NCI-H2196 treated with DMSO at 0.1 percent for 48 hours (cell line): Measurements from ENCODE around the gene STAC.

Source experiments
- DNase-seq: peaks from one replicate; lab custom pipeline; 2025; ENCODE audit not compliant: unreplicated experiment; lab: John Stamatoyannopoulos, UW

The STAC gene

DNA sequence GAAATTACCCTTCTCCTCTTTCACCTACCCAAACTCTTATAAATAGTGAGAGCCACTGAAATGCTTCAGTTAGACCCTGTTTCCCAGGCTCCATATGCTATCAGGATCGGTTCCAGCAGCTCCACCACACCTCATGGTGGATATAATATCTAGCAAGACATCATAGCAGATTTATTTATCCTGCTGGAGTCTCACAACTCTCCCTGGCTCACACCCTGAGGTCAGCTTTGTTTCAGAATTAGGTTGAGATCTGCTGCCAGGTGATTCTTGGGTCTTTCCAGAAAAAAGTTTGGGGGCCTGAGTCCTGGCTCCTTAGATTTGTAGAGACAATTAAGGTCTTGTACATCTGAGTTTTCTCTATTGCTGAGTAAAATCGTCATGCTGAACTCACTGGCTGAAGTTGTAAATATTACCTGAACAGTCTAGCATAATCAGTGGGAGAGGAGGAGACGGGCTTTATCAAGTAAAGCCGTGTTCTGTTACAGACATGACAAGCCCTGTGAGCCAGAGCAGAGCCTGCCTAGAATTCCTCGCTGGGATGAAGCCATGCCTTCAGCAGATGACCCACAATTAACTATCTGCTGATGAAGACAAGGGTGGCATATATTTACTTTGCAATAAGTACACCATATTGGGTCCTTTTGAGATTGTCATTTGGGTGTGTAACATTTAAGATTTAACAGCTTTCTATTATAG is 131.6 kb downstream of the STAC start:
- DNase-seq: no peak

DNA sequence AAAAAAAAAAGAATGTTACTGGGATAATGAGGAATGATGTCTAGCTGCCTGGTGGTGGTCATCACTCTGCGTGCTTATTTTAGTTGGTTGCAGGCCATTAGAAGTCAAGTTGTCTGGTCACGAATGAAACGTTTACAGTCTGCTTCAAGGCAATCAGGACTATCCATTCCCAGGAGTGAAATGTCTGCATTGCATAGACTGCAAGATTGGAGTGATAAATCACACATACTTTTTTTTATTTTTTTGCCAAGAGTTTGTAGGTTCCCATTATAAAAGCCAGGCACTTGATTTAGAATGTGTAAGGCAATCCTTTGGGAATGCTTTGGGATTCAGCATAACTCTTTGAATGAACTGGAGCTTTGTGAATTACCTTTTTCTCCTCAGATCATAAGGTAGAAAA is 132.3 kb downstream of the STAC start:
- DNase-seq: no peak

DNA sequence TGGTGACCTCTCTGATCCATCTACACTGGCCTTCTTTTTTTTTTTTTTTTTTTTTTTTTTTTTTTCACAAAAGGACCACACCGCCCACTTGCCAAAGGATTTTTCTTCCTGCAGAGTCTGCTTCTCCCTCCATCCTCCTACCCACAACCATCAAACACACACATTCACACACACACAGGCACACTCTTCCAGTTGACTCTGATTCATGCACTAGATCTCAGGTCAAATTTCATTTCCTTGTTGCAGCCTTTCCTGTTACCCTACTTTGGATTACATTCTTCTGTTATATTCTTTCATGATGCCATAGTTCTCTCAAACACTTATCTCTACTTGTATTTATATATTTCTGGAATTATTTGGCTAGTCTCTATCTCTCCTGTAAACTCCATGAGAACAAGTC is 133.9 kb downstream of the STAC start:
- no peak for DNase-seq

DNA sequence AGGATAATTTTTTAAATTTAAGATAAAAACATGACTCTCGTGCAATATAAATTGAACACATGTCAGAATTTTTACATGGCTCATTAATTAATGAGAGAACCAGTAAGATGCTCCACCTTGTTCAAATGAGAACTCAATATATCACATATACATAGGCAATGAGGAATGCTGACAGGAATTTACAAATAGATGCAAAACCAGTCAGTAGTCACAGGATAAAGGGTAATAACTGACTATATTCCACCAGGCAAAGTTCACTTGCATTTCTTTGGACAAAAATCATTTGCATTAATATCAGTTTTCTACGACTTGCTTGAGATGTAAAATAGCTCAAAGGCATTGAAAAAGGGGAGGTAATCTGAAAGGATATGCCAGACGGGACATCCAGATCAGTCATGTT is 139.4 kb downstream of the STAC start:
- no peak for DNase-seq

DNA sequence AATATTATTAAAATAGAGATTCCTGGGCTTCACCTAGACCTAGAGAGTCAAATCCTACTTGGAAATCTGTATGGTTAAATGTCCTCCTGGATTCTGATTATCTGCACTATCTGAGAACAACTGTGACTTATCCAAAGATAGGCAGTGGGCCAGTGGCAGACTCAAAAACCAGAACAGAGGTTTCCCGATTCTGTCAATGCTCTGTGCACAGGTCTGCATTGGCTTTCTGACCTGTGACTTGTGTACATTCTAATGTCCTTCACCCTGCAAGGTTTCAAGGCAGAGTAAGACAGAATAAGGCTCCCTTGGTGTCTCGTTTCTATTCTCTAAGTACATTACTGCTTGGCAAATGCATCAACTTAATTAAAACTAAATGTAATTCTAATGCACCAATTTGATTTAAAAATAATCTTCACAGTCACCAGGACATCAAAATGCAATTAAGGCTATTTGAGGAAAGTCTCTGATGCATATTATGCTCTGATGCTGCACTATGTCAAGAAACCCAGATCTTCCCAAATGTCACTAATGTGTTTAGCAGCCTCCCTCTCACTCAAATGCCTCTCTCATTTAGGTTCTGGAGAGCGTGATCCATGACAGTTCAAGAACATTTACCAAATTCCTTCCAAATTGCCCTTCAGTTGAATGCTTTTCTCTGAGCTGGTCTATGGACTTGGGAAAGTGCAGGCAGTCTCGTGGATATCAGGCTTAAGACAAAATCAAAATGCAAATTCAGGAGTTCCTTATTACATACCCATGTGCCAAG is 140.1 kb downstream of the STAC start:
- no peak for DNase-seq

DNA sequence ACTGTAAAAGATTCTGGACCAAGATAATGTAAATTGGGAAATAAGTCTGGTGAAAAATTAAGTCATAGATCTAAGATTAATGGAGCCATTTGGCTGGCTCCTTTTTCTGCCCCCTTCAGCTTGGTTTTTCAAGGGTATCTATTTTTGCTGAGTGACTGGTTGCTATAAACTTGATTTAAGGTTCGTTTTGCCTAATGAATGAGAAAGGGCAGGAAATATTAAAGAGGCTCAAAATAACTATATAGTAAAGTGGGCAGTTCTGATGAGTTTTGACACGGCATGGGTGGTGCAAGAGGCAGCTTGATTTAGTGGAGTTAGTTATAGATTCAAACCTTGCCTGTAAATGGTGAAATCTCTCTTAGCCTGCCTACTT is 140.7 kb downstream of the STAC start:
- no peak for DNase-seq

DNA sequence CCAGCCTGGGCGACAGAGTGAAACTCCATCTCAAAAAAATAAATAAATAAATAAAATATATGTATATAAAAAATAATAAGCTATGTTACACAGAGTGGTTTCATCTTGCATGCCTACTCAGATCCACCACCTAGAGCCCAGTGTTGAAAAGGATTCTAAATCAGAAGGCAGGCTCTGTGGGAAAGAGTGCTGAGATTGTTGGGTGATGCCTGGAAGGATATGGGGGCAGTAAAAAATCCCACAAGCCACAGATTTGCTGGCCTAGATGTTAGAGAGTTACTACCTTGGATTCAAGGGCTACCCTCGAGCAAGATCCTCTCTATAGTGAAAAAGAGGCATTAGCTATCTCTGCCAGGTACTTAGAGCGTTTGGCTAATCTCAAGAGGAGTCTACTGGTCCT is 144.3 kb downstream of the STAC start:
- no peak for DNase-seq

DNA sequence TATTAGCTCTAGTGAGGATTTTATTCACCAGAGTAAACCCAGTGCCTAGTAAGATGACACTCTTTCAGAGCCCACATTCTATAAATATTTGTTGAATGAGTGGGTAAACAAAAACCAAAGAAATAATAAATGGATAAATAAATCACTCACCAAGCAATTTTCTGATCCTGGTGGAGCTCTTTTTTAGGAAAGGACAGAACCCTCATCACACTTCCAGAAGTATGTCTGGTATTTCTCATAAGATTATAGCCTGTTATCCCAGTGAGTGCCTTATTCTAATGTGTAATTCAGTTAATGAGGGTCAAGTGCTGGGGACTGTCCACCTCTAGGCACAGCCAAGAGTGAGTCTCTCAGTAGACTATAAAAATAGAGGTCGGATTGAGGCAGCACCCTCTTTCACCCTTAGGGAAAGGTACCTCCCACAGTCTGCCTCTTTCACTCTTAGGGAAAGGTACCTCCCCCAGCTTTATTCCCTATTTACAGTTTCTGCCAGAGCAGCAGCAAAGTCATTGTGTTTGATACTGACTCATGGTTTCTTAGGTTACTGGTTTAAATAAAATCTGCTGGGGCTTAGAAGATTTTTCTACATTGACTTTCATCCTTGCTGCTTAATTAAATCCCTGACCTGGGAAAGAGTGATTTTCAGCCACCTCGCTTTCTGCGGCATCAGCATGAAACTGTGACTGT is 145.0 kb downstream of the STAC start:
- no peak for DNase-seq

DNA sequence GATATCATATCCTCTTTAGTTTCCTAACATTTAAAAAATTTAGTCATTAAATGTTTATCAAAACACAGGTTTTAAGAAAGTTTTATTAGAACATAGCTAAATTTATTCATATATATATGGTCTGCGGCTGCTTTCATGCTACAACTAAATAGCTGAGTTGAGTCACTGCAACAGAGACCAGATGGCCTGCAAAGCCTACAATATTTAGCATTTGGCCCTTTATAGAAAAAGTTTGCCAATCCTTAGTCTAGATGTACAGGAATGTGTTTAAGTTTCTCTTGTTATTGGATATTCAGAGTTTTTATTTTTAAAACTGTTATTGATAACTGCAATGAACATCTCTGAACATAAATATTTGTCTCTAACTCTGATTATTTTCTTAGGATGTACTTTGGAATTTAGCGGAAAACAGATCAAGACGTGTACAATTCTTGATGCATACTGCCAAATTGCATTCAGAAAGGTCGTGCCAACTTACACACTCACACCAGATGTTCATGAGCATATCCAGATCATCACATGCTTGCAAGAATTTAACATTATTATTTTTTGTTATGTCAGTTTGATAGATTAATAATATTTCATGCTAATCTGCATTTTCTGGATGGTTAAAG is 157.9 kb downstream of the STAC start:
- DNase-seq: no peak

DNA sequence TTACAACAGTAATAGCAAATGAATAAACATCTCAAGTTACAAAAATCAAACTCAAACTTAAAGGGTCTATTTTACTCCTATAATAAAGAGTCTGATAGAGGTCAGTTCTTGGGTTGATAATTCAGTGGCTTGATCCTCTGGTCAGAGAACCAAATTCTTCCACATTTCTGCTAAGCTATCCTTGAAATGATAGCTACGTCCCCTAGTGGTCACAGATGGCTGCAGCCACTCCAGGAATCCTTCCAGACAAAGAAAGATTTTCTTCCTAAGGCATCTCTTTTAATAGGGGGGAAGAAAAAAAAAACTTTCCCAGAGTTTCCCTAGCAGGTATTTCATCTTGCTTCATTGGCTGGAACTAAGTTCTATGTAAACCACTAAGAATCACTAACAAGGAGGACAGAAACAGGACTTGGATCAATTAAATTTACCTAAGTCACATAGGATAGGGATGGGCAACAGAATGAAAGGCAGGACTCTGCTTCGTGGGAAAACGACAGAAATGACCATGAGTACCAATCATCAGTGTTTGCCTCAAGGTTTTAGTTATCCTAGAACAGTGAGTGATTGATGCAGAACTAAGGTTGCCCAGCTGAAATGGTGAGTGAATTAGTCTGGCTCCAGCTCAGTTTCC is 160.7 kb downstream of the STAC start:
- no peak for DNase-seq

DNA sequence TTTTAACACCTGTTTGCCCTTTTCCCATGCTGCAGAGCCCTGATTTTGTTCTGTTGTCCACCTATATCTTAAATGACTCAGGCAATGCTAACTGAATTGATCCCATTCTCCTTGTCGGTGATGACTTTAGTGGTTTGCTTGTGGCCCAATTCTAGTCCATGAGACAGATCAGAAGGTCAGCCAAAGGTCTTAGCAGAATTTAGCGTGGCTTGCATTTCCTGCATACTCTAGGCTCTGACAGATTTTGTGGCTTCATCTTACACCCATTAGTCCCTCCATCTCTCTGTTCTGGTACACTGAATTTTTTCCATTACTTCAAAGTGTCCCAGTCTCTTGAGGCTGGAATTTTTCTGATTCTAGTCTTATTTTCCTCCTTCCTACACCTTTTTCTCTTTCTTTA is 161.9 kb downstream of the STAC start:
- DNase-seq: no peak

DNA sequence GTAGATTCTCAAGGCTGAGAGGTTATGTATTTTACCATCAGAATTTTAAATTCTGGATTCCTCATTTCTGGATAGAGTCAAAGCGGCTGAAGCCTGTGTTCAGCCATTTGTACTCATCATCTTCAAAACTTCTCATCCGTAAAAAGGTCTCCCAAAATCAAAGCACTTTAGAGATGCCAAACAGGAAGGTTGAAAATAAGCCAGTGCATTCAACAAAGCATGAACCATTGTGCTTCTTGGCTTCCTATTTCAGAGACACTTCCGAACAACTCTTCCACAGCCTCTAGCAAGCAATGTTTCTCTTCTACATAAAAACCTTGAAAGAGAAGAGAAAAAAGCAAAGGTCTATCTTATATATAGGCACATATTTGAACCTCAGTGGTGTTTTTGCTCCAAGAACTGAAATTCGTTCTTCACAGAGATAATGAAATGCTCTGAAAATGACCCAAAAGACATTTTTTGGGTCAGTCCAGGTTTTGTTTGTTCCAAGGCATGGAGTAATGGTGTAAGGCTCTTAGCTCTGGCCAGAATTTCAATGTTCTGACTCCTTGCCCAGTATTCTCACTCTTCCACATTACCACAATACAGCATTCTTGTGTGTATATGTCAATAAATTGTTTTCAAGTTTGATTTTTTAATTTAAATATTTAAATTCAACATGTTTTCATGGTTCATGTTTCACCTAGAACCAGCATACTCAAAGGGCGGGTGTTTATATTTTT is 163.1 kb downstream of the STAC start:
- no peak for DNase-seq

DNA sequence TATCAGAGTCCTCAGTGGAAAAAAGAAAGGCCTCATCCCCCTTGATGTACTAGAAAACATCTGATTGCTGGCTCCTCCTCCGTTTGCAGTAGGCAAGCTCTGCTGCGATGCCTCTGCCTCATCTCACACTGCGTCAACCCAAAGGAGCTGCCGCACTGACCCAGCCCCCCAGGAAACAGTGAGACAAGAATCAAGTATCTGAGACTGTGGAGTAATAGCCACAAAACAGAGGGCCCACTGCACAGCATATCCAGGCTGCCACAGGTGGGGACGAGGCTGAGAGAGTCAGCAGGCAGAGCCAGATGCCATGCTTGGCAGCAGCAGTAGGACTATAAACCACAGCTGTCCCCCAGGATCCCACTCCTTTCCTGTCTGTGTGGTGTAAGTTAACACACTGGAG is 165.9 kb downstream of the STAC start:
- no peak for DNase-seq

DNA sequence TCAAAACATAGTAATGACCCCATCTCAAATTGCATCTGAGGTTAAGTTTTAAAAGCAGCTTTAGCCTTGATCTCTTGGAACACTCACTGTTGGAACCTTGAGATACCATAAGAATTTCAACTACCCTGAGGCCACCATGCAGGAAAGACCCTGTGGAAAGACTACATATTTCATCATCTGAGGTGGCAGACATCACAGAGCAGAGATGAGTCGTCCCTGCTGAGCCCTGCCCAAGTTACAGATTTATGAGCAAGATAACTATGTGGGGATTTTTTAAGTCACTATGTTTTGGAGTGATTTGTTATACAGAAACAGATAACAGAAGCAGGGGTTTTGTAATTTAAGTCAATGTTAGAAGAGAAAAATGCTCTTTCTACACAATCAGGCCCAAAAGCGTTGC is 168.4 kb downstream of the STAC start:
- DNase-seq: no peak

DNA sequence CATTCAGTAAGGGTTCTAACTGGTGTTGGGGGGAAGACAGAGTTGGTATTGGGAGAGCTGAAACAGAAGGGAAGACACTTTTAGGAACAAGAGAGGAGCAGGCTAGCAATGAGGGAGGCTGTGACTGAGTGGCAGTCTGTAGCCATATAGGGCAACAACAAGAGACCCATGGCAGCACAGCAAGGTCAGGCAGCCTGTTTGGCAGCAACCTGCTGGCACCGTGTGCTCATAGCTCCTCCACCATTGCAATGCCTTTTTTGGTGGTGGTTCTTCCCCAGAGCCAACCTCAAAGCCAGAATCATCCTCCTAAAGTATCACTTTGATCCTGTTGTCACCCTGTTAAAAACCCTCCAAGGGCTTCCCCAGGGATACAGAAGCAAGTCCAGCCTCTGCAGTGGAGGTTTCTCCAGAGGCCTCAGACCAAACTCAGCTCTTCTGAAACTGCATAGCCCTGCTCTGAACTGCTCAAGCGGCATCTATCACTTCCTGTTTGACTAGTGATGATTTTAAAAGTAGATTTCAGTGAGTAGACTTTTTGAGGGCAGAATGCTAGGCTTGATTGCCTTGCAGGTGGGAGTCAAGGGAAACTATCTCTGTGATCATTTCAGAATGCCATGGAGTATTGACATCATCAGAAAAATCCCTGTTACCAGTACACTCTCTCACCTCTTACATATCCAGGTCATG is 176.9 kb downstream of the STAC start:
- no peak for DNase-seq

DNA sequence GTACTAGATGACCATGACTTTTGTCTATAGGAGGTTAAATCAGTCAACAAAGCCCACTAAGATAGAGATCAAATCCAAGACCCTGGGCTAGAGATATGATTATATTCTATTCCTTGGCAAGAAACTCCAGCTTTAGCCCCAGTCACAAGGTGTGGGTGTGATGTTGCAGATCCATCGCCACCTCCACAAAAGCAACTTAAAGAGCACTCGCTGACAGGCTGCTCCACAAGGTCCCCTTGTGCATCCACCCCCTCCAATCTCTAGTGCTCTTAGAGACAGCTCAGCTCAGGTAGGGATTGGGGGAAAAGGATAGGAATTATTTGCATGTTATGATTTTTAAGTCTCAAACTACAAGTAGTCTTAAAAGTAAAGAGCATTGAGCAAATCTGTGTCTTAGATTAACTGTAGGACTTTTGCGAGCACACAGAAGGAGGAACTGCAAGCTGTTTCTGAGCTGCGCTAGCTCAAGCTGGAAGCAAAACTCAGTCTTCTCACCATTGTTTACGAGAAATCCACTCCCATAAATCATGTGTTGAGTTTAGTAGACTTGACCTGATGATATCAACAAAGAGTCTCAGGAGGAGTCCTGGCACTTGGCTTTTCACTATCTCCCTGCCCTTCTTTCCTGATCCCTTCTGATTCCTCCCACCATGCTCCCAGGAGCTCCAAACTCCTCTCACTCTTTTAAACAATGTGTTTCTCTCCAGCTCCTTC is 177.6 kb downstream of the STAC start:
- no peak for DNase-seq

DNA sequence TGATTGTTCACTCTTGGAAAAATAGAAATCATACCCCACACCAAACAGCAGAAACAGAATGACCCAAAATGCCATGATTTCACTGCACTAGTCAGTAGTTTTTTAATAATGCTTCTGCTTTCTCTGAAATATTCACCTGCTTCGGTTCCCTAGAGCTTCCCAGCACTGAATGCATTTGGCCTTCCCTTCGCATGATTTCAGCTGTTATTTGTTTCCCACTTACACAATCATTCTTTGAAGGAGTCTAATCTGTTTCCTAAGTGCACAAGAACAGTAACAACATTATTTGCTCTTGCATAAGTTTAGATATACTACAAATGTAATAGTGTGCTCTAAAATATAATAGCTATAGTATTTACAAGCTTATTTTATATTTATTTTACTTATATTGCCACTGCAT is 178.7 kb downstream of the STAC start:
- DNase-seq: no peak

DNA sequence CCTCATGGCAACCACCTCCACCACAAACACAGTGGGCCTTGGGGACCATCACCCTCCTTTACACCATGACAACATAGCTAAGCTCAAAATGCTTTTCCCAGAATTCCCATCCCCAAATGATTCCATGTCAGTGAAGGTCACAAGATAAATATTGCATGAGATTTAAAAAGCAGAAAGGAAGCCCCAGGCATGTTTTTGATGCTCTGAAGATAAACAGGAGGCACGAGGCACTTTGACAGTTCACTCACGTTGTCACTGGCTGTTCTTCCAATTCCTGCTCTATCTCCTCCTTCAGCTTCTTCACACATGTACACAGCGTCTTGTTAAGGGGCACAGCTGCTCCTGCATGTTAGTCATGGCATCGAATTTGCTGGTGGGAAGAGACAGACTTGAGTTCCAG is 180.4 kb downstream of the STAC start:
- no peak for DNase-seq

DNA sequence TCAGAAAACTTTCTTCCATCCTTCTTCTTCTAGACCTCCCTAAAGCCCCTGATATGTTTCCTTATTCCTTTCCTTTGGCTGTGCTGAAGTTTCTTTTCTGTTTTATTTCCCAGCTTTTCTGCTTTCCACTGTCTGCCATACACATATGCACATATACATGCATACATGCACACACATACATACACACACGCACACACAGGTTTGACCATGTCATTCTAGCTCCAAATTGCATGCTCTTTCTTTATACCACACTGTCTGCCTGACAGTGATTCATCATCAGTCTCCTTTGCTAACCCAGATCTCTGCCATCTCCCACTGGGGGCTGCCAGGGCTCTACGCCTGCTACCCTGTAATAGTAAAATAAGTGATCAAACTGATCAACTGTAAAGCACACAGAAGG is 181.3 kb downstream of the STAC start:
- no peak for DNase-seq

DNA sequence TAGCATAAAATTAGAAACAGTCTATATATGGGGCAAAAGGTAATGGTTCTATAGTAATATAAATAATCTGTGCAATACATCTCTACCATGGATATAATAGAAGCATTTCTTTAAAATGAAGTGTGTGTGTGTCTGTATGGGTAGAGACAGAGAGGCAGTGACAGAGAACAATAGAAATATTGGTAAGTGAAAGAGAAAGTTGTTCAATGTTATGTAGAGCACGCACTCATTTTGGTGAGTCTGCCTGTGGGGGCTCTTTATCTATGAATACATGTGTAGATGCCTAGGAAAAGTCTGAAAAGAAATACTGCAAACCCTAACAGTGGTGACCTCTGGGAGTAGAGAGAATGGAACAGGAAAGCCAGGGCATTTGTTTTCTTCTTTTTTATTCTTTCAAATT is 182.6 kb downstream of the STAC start:
- DNase-seq: no peak
